GM21619 (cell line): ENCODE measurements around the gene FKBP5.

Experiments used
- ATAC-seq: cut with Tn5 transposase; IDR thresholded peaks from one replicate; pipeline ENCODE4 v1.9.1; 2021; ENCODE audit not compliant: unreplicated experiment

FKBP5 gene

DNA sequence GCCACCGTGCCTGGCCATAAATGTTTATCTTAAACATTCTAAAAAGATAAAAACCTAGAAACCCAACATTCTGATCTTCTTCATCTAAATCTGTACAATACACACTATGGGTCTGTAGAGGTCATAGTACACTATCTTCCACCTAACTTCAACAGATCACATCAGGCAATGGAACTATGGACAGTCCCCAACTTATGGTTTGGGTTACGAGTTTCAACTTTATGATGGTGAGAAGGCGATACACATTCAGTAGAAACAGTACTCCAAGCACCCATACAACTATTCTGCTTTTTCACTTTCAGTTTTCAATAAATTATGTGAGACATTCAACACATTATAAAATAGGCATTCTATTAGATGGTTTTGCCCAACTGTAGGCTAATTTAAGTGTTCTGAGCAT is 23.1 kb downstream of the FKBP5 start:
- ATAC-seq = no peak

DNA sequence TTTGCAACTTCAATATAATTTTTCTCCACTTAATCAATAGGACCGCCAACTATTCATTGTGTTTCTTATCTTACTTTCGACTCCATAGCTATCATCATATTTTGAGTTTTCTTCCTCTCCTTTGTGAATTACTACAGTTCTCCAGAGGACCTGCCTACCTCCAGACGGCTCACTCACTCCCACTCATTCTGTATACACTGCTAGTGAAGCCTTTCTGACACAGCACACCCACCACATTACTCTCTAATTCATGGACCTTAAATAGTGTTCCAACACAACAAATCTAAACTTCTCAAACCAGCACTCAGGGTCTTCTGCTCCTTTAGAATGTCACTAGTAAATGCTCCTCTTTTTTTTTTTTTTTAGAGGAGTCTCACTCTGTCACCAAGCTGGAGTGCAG is 23.8 kb downstream of the FKBP5 start:
- ATAC-seq = no peak

DNA sequence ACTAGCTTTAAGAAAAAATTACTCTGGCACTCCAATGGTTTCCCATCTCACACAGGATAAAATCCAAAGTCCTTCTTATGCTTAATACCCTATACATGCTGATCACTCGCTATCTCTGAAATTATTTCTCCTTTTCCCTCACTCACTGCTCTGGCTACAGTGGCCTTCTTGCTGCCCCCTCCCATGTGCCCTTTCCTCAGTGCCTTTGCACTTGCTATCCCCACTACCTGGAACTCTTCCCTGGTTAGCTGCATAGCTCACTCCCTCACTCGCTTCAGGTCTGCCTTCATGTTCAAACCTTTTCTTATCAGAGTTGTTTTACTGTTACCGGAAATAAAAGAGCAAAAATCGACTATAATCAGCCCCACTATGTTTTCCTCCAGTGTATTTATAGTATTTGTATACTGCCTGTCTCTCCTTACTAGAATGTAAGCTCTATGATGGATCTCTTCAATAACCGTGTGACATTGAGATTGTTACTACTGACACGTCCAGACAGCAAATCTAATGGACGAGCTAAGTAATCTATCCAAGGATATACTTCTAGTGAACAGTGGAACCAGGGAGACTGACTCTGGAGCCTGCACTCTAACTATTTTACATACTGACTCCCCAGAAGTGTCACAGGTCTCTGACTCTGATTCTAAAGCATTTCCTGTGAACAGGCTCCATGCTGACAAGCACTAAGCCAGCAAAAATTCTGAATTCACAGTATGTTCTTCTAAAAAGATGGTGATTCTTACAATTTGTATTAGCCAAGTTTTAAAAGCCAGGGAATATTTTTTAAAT is 25.1 kb downstream of the FKBP5 start:
- no peak for ATAC-seq

DNA sequence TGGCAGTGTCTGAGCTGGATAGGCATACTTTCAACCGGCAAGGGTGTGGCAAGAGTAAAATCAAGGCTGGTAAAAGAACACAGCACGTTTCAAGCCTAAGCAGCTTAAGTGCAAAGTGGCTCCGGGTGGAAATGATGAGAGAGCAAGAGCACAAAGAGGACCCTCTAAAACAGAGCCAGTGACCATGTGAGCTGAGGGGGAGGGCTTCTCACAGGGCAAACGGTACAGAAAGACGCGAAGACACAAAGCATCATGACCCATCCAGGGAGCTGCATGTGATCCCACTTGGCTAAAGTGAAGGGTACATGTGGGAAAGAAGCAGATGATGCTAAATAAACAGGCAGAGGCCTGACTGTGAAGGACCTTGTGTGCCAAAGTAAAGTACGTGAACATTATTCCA is 25.7 kb downstream of the FKBP5 start:
- ATAC-seq = no peak

DNA sequence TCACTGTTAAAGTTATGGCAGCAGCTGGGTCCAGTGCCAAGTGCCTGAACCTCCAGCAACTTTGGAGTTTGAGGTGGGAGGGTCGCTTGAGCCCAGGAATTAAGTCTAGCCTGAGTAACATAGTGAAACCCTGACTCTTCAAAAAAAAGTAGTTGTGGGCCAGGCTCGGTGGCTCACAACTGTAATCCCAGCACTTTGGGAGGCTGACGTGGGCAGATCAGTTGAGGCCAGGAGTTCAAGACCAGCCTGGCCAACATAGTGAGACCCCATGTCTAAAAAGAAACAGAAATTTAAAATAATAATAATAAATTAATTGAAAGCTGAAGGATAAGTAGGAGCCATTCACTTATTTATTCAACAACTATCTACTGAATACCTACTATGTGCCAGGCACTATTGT is 33.8 kb downstream of the FKBP5 start:
- no peak for ATAC-seq

DNA sequence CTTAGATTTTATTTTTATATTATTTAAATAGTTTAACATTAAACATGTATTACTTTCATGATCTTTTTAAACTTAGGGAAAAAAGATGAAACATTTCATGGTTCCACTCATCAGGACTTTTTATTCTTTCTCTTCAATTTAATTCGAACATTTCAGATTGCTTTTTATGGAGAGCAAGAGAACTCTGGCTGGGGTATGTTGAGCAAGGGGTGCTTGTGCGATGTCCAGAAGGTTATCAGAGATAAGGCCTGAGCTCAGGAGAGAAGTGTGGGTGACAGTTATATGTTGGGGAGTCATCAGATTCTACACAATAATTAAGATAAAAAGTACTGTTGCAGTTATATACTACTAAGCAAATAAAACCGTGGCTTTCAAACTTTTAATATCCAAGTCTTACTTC is 37.5 kb downstream of the FKBP5 start:
- ATAC-seq = no peak

DNA sequence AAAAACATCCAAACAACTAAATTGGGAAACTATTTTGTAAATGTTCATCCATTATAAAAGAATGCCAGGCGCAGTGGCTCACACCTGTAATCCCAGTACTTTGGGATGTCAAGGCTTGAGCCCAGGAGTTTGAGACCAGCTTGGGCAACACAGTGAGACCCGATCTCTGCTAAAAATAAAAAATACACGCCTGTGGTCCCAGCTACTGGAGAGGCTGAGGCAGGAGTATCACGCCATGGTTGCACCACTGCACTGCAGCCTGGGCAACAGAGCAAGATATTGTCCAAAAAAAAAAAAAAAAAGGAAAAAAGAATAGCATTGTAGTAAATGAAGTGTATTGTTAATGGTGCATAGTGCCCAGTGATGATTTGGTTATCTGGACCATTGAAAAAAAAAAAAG is 38.7 kb downstream of the FKBP5 start:
- ATAC-seq = no peak

DNA sequence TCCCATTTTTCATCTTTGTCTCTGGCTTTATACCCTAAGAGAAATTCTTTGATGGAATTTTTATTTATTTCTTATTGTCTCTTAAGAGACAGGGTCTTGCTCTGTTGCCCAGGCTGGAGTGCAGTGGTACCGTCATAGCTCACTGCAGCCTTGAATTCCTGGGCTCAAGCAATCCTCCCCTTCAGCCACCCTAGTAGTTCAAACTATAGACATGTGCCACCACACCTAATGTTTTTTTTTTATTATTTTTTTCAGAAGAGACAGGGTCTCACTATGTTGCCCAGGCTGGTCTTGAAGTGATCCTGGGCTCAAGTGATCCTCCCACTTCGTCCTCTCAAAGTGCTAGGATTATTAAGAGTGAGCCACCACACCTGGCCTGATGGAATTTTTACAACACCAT is 40.5 kb downstream of the FKBP5 start:
- no peak for ATAC-seq

DNA sequence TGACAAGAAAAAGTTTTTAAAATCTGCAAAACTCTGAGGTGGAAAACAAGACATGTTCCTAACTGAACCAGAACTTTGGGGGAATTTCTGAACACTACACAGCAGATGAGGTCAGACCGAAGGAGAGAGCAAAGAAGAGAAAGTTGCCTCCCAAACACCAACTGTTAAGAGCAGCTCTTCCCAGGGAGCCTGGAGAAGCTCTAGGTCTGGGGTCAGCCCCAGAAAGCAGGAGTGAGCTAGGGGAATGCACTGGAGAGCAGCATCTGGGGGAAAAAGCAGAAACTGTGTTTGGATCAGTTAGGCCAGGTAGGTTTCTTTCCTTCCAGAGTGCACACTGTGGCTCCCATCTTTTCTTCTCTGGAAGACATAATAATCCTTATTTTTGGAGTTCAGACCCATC is 41.3 kb downstream of the FKBP5 start:
- no peak for ATAC-seq

DNA sequence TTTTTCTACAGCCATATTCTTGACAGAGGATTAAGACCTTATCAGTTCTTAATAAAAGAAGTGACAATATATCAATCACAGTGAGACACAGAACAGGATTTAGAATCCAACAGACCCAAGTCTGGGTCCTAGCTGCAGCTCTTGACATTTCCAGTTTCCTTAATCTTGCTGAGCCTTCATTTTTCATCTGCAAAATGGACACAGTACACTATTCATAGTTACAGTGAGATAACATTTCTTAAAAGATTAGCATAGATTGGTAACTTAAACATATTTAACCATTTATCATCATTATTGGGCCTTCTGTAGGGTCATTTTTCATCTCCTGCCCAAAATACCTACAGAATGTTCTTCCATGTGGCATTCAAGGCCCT is 45.6 kb downstream of the FKBP5 start:
- no peak for ATAC-seq

DNA sequence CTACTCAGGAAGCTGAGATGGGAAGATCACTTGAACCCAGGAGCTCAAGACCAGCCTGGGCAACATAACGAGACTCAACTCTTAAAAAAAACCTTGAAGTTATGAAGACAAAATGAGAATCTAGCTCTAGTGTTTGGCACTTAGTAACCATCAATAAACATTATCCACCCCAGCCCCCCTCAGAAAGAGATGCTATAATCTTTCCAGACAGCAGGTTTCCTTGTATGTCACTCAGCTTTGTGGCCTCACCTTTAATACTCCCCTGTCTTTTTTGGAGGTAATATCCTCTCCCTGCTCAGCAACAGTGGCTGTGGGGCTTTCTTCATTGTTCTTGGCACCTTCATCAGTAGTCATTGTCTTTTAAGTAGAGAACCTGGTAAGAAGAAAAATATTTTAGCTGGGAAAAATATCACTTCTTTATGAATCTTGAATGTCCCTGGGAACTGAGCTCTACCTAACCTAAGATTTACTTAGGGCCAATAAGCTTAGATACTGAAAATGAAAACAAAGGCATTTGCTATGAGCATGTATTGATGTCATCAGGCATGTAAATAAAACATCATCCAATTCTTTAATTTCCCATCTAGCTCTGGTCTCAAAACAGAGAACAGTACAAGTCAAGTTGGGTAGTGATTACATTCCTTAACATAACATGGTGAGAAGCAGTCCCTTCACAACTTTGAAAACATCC is 46.1 kb downstream of the FKBP5 start:
- ATAC-seq = no peak

DNA sequence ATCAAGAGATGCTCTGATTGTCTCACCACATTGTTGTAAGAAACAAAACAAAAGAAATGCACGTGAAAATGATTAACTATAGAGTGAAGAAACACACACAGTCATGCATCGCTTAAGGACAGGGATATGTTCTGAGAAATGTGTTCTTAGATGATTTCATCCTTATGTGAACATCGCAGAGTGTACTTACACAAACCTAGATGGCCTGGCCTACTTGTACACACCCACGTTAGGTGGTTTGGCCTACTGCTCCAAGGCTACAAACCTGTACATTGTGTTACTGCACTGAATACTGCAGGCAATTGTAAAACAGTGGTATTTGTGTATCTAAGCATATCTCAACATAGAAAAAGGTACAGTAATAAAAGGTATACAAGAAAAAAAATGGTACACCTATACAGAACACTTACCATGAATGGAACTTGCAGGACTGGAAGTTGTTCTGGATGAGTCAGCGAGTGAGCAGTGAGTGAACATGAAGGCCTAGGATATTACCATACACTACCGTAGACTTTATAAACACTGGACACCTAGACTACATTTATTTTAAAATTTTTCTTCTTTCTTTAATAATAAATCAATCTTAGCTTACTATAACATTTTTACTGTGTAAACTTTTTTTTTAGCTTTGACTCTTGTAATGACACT is 48.6 kb downstream of the FKBP5 start:
- no peak for ATAC-seq

DNA sequence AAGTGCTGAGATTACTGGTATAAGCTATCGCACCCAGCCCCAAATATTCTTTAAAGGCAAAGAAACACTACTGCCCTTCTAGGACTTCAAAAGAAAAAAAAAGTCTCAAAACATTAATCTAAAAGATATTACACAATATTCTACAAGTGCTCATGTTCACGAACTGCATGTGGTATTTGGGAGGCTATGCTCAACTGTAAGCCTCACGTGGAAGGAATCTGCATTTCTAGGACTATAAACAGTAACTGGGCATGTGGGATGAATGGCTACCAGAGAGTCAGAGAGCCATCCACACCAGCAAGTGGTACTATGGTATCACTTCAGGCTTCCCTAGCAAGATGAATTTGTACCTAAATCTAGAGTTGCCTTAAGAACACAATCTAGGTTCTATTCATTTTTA is 50.0 kb downstream of the FKBP5 start:
- no peak for ATAC-seq

DNA sequence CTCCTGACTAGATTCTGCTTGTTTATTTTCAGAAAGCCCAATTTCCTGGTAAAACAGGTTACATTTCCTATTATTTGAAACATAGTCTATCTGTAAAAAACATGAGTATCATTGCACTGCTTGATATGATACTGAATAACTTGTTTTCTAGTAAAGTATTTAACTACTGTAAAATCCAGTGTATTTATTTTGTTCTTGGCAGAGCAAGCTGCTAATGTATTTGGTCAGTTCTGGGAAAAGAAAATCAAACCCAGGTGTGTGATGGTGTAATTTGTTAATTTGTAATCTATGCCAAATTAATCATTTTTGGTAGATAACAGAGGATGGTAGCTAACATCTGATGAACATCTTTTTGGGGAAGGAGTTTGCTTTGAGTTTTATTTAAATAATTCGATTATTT is 50.8 kb downstream of the FKBP5 start:
- no peak for ATAC-seq

DNA sequence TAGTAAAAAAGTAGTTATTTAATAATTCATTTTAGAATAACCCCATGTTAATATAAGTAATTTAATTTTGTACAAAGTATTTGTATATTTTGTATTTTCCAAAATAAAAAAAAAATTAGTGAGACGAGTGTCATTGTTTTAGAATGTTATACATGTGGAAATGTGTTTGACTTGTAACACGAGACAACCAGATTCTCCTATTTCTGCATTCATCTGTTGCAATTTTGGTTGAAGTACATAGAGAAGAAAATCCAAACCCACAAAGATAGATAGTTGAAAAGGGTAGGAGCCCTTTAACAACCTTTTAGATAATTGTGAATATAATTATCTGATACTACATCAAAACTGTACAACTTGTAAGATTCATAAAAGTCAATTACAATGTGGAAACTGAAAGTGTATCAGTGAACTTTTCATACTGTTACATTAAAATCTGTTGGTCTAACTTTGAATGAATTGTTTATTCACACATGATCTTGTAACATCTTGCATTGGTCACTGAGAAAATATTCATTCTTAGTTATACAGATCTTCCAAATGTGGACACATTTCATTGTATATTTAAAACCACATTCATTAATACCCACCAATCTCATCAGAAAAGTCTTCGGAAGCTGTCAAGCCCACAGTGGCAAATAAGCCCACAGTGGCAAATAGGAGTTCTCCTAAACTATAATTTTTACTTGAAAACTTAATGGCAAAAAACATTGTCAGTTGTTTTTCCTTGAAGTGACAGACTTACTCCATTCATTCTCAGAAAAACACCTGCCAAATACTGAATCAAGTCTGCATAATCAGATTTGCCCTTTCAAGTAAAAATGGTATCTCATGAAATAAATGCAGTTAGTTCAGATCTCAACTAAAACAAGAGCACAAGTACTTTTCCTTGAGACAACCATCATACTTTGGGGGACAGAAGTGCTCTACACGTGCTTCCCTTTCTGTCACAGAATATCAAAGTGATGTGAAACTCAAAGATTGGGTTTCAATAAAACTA is 52.8 kb downstream of the FKBP5 start:
- ATAC-seq = no peak

DNA sequence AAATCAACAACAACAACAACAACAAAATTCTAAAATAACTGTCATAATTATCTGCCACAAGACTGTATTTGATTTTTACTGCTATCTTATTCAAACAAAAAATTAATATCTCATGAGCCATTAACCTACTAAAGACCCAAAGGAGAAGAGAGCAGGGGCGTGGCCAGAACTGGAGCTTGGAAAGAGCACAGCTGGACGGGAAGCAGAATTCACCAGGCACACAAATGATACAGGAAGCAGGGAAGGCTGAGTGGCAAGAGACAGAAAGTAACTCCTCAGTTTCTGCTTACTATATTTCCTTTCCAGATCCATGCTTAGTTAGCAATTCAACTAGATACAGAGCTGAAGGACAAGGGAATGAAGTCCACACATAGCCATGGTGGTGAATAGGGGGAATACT is 54.4 kb downstream of the FKBP5 start:
- ATAC-seq = no peak

DNA sequence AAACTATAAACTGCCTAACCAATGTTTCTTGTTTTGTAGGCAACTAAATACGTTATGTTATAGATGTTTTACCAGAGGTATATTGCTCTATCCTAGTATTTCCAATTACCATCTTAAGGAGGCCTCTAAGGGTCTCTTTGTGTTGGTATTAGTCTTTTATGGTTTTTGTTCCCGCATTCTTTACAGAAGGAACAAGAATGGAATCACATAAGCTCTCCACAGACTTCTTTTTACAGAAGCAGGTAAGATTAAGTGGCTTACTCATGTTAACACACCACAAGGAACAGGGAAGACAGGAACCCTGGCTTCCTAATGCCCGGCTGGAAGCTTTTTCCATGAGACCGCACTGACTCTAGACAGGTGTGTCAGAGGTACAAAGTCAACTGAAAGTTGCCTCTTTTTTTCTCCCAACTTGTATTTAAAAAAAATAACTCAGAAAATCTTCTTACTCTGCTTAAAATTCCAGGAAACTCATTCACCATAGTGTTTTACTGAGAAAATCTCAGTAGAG is 55.1 kb downstream of the FKBP5 start:
- ATAC-seq = no peak

DNA sequence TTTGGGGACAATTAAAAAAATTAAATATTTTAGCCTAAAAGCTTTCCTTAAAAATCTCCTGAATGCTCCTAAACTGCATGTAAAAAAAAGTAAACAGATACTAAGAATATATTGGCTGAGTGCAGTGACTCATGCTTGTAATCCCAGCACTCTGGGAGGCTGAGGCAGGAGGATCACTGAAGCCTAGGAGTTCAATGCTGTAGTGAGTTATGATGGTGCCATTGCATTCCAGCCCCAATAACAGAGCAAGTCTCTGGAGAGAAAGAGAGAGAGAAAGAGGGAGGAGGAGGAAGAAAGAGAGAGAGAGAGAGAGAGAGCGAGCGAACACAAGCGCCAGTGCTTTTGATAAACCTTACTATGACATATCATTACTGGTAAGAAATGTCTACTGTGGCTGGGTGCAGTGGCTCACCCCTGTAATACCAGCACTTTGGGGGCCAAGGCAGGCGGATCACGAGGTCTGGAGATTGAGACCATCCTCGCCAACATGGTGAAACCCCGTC is 58.8 kb downstream of the FKBP5 start:
- ATAC-seq = no peak

DNA sequence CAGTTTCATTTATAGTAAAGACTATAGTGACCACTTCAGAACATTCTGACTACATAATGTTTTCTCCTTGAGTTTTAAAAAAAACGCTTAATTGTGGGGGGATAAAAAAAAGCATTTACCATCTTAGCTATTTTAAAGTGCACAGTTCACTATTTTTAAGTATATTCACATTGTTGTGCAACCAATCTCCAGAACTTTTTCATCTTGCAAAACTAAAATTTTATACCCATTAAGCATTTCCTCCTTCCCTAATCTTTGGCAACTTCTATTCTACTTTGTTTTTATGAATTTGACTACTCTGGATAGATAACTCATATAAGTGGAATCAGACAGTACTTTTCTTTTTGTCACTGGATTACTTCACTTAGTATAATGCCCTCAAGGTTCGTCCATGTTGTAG is 62.3 kb downstream of the FKBP5 start:
- ATAC-seq = no peak

DNA sequence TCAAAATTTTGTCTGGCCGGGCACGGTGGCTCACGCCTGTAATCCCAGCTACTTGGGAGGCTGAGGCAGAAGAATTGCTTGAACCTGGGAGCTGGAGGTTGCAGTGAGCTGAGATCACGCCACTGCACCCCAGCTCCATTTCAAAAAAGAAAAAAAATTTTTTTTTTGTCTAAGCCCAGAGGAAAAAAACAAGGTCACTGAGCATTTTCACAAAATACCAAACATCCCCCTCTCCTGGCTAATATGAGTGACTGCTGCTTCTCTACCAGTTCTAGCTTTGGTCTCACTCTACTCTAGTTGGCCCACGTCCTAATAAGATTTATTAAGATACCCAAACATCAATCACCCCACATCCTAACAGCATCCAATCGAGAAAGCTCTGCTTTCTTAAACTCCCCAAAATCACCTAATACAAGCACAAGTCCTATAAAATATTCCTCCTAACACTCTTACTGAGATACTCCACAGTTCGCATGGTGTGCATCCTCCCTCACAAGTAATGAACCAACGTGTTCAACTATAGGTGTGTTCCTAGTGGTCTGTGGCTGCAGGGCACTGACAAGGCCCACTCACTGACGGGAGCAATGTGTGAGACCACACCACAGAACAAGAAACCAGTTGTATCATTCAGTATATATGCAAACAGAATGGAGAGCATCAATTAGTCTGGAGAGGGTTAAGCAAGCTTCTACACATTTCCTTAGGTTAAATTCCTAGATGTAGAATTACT is 64.2 kb downstream of the FKBP5 start:
- no peak for ATAC-seq
